Neural cell (in vitro differentiated cells): Measurements from ENCODE around the gene MACROD1. TPM values are rescaled to one million over a fixed set of nuclear protein-coding genes. Genes with fewer than 3 reads are reported as not detected.

Experiments used
- H2AFZ ChIP-seq: fragments of 200-600, 300-800 bp; sonication (generic), shearing (Covaris generic); 2 replicates; pipeline ENCODE4 v1.6.0; 2014; ENCODE audit warnings: low read depth, mild to moderate bottlenecking, antibody characterized with exemption, low read length, moderate library complexity
- H3F3A ChIP-seq: fragments of 200-600 bp; shearing (Covaris generic); 2 replicates; pipeline ENCODE4 v1.6.1; 2016; ENCODE audit warnings: mild to moderate bottlenecking, moderate library complexity, mixed read lengths, antibody characterized with exemption, low read length; ENCODE audit not compliant: insufficient read depth, poor library complexity, severe bottlenecking
- H3K27ac ChIP-seq: fragments of 200-600, 300-800 bp; sonication (generic), shearing (Covaris generic); 2 replicates; pipeline ENCODE4 v1.5.1; 2014; ENCODE audit warnings: mild to moderate bottlenecking, low read length, moderate library complexity
- H3K27me3 ChIP-seq: fragments of 300-800, 200-600 bp; sonication (generic), shearing (Covaris generic); 2 replicates; pipeline ENCODE4 v1.6.0; 2014; ENCODE audit warnings: mild to moderate bottlenecking, low read depth, low read length, moderate library complexity; ENCODE audit not compliant: insufficient read depth
- H3K36me3 ChIP-seq: fragments of 300-800, 200-600 bp; sonication (generic), shearing (Covaris generic); 2 replicates; pipeline ENCODE4 v1.5.1; 2014; ENCODE audit warnings: mild to moderate bottlenecking, antibody characterized with exemption, low read length, moderate library complexity; ENCODE audit not compliant: insufficient read depth
- H3K4me2 ChIP-seq: fragments of 300-800, 200-600 bp; sonication (generic), shearing (Covaris generic); 2 replicates; pipeline ENCODE4 v1.6.0; 2014; ENCODE audit warnings: mild to moderate bottlenecking, low read length
- H3K4me3 ChIP-seq: fragments of 300-800, 200-600 bp; sonication (generic), shearing (Covaris generic); 2 replicates; pipeline ENCODE4 v1.5.1; 2014; ENCODE audit warnings: mild to moderate bottlenecking, low read length, moderate library complexity
- H3K79me2 ChIP-seq: fragments of 200-600 bp; shearing (Covaris generic); replicated peaks from 2 replicates; pipeline ENCODE4 v1.6.0; 2014; ENCODE audit warnings: mild to moderate bottlenecking, low read length, moderate library complexity; ENCODE audit not compliant: insufficient read depth
- H3K9ac ChIP-seq: fragments of 300-800, 200-600 bp; sonication (generic), shearing (Covaris generic); 2 replicates; pipeline ENCODE4 v1.6.1; 2016; ENCODE audit warnings: mild to moderate bottlenecking, low read length, mixed read lengths
- H3K9me2 ChIP-seq: fragments of 200-600 bp; shearing (Covaris generic); 2 replicates; pipeline ENCODE4 v1.6.1; 2016; ENCODE audit warnings: mild to moderate bottlenecking, low read length, mixed read lengths; ENCODE audit not compliant: insufficient read depth
- H3K9me3 ChIP-seq: fragments of 200-600, 300-800 bp; sonication (generic), shearing (Covaris generic); 2 replicates; pipeline ENCODE4 v1.6.1; 2016; ENCODE audit warnings: mild to moderate bottlenecking, mixed run types, low read length, moderate library complexity, mixed read lengths
- H4K20me1 ChIP-seq: fragments of 200-600 bp; shearing (Covaris generic); 2 replicates; pipeline ENCODE4 v1.6.1; 2016; ENCODE audit warnings: mild to moderate bottlenecking, mixed run types; ENCODE audit not compliant: insufficient read depth
- CTCF ChIP-seq: fragments of 450-650 bp; IDR thresholded peaks from 2 replicates; pipeline ENCODE4 v1.5.1; 2014; ENCODE audit warnings: antibody characterized with exemption, mild to moderate bottlenecking, moderate library complexity; ENCODE audit not compliant: poor library complexity, severe bottlenecking
- EP300 ChIP-seq: fragments of 450-650 bp; conservative IDR thresholded peaks from 2 replicates; pipeline ENCODE4 v1.6.1; 2014; ENCODE audit warnings: antibody characterized with exemption, mild to moderate bottlenecking, moderate library complexity; ENCODE audit not compliant: poor library complexity, severe bottlenecking
- EZH2 ChIP-seq: fragments of 200-600, 300-800 bp; shearing (Covaris generic), sonication (generic); IDR thresholded peaks from 2 replicates; pipeline ENCODE4 v1.6.1; 2014; ENCODE audit warnings: antibody characterized with exemption, low read length, borderline replicate concordance, mild to moderate bottlenecking; ENCODE audit not compliant: insufficient read depth, poor library complexity, severe bottlenecking
- MXI1 ChIP-seq: fragments of 450-650 bp; conservative IDR thresholded peaks from 2 replicates; pipeline ENCODE4 v1.6.1; 2014; ENCODE audit warnings: antibody characterized with exemption, mild to moderate bottlenecking; ENCODE audit not compliant: poor library complexity, severe bottlenecking
- RAD21 ChIP-seq: fragments of 450-650 bp; conservative IDR thresholded peaks from 2 replicates; pipeline ENCODE4 v1.6.1; 2014; ENCODE audit warnings: antibody characterized with exemption, mild to moderate bottlenecking, moderate library complexity
- REST ChIP-seq: IDR thresholded peaks from 2 replicates; pipeline ENCODE4 v1.6.1; 2012; ENCODE audit warnings: borderline replicate concordance
- SMC3 ChIP-seq: fragments of 450-650 bp; conservative IDR thresholded peaks from 2 replicates; pipeline ENCODE4 v1.6.1; 2014; ENCODE audit warnings: antibody characterized with exemption, mild to moderate bottlenecking, moderate library complexity; ENCODE audit not compliant: poor library complexity
- TAF1 ChIP-seq: IDR thresholded peaks from 2 replicates; pipeline ENCODE4 v1.6.1; 2012; ENCODE audit warnings: low read depth
- polyA plus RNA-seq: library from polyadenylated mRNA; depleted of rRNA; stranded (reverse); fragments of >200 nt; gene quantifications from 2 replicates; pipeline ENCODE4 v1.2.3, GENCODE V29; 2014

MACROD1 gene
- polyA plus RNA-seq, 1 donor from 2014 or later = 30.8 TPM

GRCh38 chr11:64127267-64128072 is 38.4 kb downstream of the MACROD1 start:
- no peak overlapping the region for H2AFZ ChIP-seq

GRCh38 chr11:64126796-64127195 is 39.1 kb downstream of the MACROD1 start:
- no peak for TF ChIP-seq EP300
- TF ChIP-seq MXI1 = no peak
- TF ChIP-seq CTCF = no peak

More at GRCh38 chr11:64127267-64128072, 38.4 kb downstream of the MACROD1 start:
- Histone ChIP-seq H3K36me3 (no peaks in the 10 kb centered on the region), H3F3A (no peaks in the 10 kb centered on the region), H3K4me3 (no peak overlapping the region), H3K9ac (no peak overlapping the region), H3K79me2 (no peaks in the 10 kb centered on the region), H3K4me2 (no peak overlapping the region), H3K27ac (no peak overlapping the region), H3K27me3 (no peaks in the 10 kb centered on the region), H3K9me2 (no peaks in the 10 kb centered on the region), H4K20me1 (no peaks in the 10 kb centered on the region), H3K9me3 (no peaks in the 10 kb centered on the region)
- no peak for TF ChIP-seq EZH2
- no peak for TF ChIP-seq SMC3
- TF ChIP-seq RAD21 = no peak
- no peak for TF ChIP-seq EP300
- no peak for TF ChIP-seq CTCF
- TF ChIP-seq TAF1 = no peak
- no peak for TF ChIP-seq REST

More at GRCh38 chr11:64126796-64127195, 39.1 kb downstream of the MACROD1 start:
- Histone ChIP-seq H3F3A (no peaks in the 10 kb centered on the region), H3K9me3 (no peaks in the 10 kb centered on the region), H3K36me3 (no peaks in the 10 kb centered on the region), H4K20me1 (no peaks in the 10 kb centered on the region), H3K4me3 (no peak overlapping the region), H3K9me2 (no peaks in the 10 kb centered on the region), H3K27ac (no peak overlapping the region), H3K79me2 (no peaks in the 10 kb centered on the region), H3K27me3 (no peaks in the 10 kb centered on the region), H2AFZ (no peak overlapping the region), H3K9ac (no peak overlapping the region), H3K4me2 (no peak overlapping the region)
